Activated T-cell treated with anti-CD3 and anti-CD28 coated beads, Interleukin-2, amount 50 U/mL, for 48 hours (primary cell): Measurements from ENCODE around the gene NCR3LG1.
"Not testable (repeated sequence)": the region's sequence is repeated elsewhere in the genome, so short reads cannot be mapped to it uniquely, and the experiment has no call there.

Experiments
- DNase-seq, 2 experiments: peaks; one replicate each; pipeline ENCODE4 v3.0.0-alpha.2; 2020

Gene NCR3LG1

DNA sequence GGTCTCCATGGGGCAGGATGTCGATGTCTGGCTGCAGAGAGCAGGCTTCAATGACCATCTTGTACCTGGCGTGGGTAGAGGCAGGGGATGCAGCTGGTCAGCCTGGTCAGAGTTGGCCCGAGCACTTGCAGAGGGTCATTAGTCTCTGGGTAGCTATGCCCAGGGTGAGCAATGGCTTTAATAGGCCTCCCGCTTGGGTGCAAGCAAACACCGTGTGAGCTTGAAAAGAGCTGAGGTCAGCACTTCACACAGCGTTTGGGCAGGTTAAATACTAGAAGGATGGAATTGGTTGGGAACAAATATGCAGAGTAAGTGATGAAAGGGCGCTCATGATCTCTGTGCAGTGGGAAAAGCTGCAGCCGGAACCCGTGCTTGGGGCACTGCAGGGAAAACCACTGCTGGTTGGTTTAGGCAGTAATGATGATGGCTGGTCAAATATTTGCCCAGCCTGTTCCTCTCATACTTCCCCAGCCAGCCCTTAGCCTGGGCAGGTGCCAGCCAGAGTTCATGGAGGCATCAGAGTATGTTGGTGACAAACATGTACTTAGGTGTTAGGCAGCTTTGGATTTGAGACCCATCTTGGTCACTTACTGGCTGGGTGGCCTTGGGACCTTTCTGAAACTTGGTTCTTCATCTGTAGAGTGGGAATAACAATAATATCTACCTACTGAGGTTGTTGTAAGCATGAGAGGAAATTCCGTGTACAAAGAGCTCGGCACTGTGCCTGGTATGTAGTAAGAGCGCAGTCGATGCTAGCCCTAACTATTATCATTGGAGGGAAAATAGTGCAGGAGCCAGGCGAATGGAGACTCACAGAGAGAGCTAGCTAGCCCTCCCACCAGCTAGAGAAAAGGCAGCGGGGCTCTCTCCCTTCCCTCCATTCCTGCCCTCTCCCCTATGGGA lies 62.1 kb downstream of the NCR3LG1 start:
- DNase-seq = no peak

DNA sequence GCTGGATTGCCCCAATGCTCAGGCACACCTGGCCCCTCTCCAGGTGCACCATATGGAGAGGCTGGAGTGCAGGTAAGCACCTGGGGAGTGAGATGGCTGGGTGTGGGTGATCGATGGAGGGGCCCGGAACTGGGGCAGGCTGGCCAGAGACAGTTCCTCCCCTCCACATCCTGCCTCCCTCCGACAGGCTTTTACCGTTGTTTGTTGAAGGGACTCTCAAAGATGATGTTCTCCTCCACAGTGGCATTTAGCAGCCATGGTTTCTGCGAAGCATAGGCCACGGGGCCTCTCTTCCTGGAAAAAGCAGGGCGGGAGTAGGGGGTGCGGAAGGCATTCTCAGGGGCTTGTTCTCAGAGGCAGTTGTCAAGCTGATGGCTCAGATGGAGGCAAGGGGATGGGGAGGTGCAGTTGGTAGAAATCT lies 62.7 kb downstream of the NCR3LG1 start:
- DNase-seq = no peak

DNA sequence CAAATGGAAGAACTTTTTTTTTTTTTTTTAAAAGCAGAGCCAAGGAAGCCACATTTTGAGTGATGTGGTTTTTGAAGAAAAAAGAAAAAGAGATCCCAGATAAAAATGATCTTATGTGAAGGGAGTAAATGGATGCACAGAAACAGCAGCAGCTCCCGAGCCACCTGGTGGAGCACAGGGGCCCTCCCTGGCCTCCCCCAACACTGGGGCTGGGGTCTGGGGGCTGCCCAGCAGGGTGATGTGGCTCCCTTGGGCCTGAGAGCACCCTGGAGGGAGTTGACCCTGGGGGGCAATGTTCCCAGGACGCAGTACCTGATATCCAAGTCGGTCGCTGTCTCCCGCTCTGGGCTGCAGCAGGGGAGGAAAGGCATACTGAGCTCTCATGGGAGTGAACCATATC lies 63.4 kb downstream of the NCR3LG1 start:
- no peak for DNase-seq

DNA sequence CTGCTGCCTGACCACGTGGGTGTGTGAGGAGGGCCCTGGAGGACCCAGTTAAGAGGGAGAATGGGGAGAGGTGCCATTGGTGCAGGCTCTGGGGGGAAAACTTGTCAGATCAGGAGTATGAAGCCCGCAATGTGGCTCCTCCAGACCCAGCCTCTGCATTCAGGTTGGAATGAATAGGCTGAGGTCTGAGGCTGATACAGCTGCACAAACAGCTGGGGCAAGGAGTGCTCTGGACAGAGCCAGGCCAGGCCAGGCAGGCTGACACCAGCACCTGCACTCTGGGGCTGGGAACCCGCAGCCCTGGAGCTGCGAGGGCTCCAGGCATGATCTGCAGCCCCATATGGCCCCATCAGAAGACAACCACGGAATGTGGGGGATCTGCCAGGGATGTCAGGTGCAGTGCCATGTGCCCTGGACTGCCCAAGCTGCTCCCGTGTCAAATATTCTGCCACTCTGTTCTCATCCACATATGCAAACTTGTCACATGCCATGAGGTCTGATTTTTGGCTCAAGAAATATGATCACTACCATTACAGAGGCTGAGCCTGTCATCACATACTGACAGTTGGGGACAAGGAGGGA lies 64.0 kb downstream of the NCR3LG1 start:
- no peak for DNase-seq

DNA sequence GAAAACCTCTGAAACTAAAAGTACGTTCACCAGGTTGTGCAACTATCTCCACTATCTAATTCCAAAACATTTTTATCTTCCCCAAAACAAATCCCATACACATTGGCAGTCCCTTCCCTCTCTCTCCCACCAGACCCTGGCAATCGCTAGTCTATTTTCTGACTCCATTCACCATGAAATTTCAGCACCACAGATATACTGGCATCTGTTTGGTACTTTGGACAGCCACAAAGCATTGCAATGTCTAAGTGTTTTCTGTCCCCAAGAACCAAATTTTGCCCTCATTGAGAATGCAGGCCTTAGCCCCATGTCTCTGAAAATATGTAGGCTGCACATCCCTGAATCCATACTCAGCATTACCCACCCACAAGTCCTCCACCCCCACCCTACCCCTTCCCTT lies 64.9 kb downstream of the NCR3LG1 start:
- no peak for DNase-seq

DNA sequence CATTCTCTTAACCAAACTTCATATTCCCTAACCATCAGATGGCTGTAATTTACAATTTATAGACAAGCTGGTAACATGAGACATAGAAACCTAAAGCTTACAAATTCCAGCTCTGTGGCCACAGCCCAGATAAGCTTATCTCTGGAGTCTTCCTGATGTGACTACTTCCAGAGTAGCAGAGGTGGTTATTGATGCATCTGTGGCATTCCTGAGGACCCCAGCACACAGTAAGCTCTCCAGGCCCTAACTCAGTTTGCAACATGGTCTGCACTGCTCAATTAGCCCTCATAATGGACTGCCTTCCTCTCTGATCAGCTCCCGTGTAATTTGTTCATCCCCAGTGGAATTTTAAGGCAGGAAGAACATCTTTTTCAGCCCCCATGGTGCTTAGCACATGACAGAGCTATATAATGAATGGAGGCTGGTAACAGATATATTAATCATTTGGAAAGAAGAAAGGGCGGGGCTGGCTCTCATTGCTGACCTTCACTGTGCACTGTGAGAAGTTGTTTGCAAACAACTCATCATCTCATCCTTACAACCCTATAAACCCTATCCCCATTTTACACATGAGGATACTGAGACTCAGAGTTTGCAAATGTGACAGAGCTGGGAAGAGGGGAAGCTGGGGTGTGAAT lies 67.0 kb downstream of the NCR3LG1 start:
- DNase-seq = no peak

DNA sequence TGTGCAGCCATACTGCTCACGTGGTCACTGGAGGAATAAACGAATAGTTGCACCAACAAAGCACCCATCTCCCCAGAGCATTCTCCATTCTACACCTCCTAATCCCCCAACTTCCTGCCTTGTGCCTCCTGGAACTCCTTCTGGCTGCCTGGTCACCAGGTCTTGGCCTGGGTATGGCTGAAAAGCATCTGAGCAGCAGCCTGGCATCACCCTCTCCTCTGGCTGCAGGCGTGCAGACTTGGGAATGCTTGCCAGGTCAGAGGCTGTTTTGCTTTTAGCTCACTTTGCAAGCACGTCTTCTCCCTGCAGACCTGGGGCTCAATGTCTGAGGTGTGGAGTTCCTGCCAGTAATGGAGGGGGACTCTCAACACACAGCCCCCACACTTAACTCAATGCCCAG lies 70.2 kb downstream of the NCR3LG1 start:
- no peak for DNase-seq

DNA sequence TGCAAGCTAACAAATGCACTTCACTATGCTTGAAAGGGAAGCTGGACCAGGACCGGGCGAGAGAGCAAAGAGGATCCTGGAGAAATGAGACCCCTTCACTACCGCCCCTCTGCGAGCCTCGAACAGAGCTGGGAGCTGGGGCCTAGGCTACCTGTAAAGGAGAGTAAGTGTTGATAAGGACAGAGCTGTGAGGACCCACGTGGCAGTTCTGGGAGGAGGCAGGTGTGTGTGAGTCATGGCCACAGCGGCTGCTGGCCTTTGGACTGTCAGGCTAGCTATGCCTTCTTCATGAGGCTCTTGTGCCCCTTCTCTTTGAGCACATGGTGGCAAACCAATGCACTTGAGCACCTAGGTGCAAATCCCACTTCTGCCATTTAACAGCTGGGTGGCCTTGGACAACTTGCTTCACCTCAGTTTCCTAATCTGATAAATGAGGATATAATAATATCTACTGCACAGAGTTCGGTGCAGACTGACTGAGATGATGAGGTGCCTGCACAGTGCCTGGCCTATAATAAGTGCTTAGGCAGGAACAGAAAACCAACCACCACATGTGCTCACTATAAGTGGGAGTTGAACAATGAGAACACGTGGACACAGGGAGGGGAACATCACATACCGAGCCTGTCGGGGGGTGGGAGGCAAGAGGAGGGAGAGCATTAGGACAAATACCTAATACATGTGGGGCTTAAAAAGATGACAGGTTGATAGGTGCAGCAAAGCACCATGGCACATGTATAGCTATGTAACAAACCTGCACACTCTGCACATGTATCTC lies 72.1 kb downstream of the NCR3LG1 start:
- no peak for DNase-seq

DNA sequence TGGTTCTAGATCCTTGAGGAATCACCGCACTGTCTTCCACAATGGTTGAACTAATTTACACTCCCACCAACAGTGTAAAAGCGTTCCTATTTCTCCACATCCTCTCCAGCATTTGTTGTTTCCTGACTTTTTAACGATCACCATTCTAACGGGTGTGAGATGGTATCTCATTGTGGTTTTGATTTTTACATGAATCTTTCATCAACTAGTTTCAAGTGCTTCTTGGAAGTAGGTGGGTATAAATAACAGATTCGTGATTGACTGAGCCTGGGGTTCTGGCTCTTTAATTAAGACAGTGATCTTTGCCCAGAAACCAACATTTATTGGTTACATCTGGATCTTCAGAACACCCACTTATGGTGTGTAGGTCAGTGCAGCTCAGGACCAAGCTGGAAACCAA lies 74.6 kb downstream of the NCR3LG1 start:
- DNase-seq = not testable (repeated sequence)
